Vagina (tissue), 2 donors: ENCODE measurements around the gene SMTNL1. TPM values are rescaled to one million over a fixed set of nuclear protein-coding genes. Genes with fewer than 3 reads are reported as not detected.

Source experiments
- DNase-seq, 2 donors: peaks; one replicate each; pipeline ENCODE4 v3.0.0-alpha.2; 2017; ENCODE audit errors: extremely low spot score in 2 of 2
- H3K27ac ChIP-seq: fragments of 200-600 bp; sonication (generic); one replicate; pipeline ENCODE4 v1.5.1; 2019
- H3K27me3 ChIP-seq: fragments of 200-600 bp; sonication (generic); one replicate; pipeline ENCODE4 v1.5.1; 2019
- H3K36me3 ChIP-seq, 2 donors: fragments of 200-600 bp; sonication (generic); one replicate each; pipeline ENCODE4 v1.5.1; 2017 to 2019
- H3K4me1 ChIP-seq: fragments of 200-600 bp; sonication (generic); one replicate; pipeline ENCODE4 v1.5.1; 2019
- H3K4me3 ChIP-seq, 2 donors: fragments of 200-600 bp; sonication (generic); 1 replicate in 1 of 2; 2 replicates in 1 of 2; pipeline ENCODE4 v1.5.1; 2016 to 2019
- H3K9me3 ChIP-seq: fragments of 200-600 bp; sonication (generic); one replicate; pipeline ENCODE4 v1.5.1; 2019
- POLR2A ChIP-seq, 2 donors: fragments of 450-650 bp; IDR thresholded peaks; one replicate each; pipeline ENCODE4 v1.6.1; 2017; ENCODE audit warnings: antibody characterized with exemption in 2 of 2, mild to moderate bottlenecking in 2 of 2, moderate library complexity in 2 of 2
- POLR2AphosphoS5 ChIP-seq, 2 donors: sonication (generic); formaldehyde crosslinking; IDR thresholded peaks; one replicate each; pipeline ENCODE4 v1.9.0; 2017; ENCODE audit warnings: antibody characterized with exemption in 2 of 2, mild to moderate bottlenecking in 2 of 2, low read depth in 1 of 2; ENCODE audit not compliant: insufficient read depth in 1 of 2
- intact Hi-C: fragments of 100-400 bp; cut with DNase I; formaldehyde crosslinking; loops from one replicate; pipeline ENCODE4 v1.15.1; 2023
- total RNA-seq: library from RNA; depleted of rRNA; stranded (reverse); fragments of >200 nt; gene quantifications from one replicate; pipeline ENCODE4 v1.2.3, GENCODE V29; 2016
- TF ChIP-seq, protein P1 (sequence below), 3 experiments: fragments of 450-650 bp in 2 of 3; fragments of 200-600 bp in 1 of 3; sonication (generic) in 1 of 3; IDR thresholded peaks; one replicate each; pipeline ENCODE4 v1.5.1; 2017 to 2019; ENCODE audit warnings: antibody characterized with exemption in 3 of 3, mild to moderate bottlenecking in 2 of 3, moderate library complexity in 2 of 3

Gene SMTNL1
- total RNA-seq, 1 donor from 2014 or later = not detected

- Histone ChIP-seq H3K4me3 (peak overlapping the region; percentile 75 to 85), H3K27me3 (no peaks in the 10 kb centered on the region), H3K4me1 (peaks cover 24% of the 10 kb centered on the region), H3K27ac (peak overlapping the region; percentile 57), H3K36me3 (no peaks in the 10 kb centered on the region), H3K9me3 (no peaks in the 10 kb centered on the region)
- DNase-seq = no peak
- TF ChIP-seq POLR2AphosphoS5 (IDR thresholded peaks at IDR 0.05; ENCODE audit: insufficient read depth in 1 of 2, low read depth in 1 of 2) (no peak), POLR2A (IDR thresholded peaks at IDR 0.05) (no peak)
- TF ChIP-seq, protein P1, sequence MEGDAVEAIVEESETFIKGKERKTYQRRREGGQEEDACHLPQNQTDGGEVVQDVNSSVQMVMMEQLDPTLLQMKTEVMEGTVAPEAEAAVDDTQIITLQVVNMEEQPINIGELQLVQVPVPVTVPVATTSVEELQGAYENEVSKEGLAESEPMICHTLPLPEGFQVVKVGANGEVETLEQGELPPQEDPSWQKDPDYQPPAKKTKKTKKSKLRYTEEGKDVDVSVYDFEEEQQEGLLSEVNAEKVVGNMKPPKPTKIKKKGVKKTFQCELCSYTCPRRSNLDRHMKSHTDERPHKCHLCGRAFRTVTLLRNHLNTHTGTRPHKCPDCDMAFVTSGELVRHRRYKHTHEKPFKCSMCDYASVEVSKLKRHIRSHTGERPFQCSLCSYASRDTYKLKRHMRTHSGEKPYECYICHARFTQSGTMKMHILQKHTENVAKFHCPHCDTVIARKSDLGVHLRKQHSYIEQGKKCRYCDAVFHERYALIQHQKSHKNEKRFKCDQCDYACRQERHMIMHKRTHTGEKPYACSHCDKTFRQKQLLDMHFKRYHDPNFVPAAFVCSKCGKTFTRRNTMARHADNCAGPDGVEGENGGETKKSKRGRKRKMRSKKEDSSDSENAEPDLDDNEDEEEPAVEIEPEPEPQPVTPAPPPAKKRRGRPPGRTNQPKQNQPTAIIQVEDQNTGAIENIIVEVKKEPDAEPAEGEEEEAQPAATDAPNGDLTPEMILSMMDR (IDR thresholded peaks at IDR 0.05) = no peak
- intact Hi-C loops = no loop called here
These were observed 22.7 kb upstream of the SMTNL1 start for GRCh38 chr11:57514538-57515331.

DNA sequence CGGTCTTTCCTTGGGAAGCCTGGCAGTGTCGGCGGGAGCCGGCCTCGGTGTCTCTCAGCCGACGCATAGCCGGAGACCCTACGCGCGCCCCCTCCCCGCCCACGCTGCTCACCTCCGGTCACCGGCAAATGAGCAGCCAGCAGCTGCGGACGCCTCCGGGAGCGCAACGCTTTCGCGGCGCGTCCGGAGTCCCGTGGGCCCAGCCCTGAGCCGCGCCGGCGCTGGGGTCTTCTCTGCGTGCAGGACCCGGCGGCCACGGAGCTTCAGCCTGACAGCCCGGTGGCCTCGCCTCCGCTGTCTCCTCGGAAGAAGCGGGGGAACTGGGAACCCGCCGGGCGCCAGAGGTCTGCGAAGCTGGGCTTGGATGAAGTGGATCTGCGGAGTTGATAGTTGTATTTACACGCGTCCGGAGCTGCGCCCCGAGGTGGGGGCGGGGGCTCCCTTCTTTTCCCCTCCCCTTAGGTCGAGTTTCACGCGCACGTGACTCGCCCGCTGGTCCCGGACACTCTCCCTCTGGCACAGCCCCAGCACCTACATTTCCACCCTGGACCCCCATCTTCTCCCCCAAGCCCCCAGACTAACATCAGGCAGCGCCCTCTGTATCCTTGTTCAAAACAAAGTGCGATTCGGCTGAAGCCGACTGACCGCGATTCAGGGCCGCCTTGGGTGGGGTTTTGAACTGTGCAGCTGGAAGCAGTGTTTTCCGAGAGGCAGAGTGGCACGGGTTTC lies 21.9 kb upstream of the SMTNL1 start, which contains the start of gene SLC43A1:
Gene SLC43A1 (minus strand): TSS at position 371 of the 729 bp plus-strand sequence. CDS start 1,591 bp downstream, outside the sequence.
- Histone ChIP-seq H3K27ac (peak within 1 kb of the TSS; percentile 57), H3K4me3 (peak within 1 kb of the TSS; percentile 75 to 85), H3K27me3 (no peaks in the 10 kb centered on the region), H3K9me3 (no peaks in the 10 kb centered on the region), H3K4me1 (peaks cover 24% of the 10 kb centered on the region), H3K36me3 (no peaks in the 10 kb centered on the region)
- intact Hi-C loops = no loop called here
- DNase-seq = no peak
- peak; percentile 17 to 76 for TF ChIP-seq POLR2AphosphoS5 (IDR thresholded peaks at IDR 0.05; ENCODE audit: insufficient read depth in 1 of 2, low read depth in 1 of 2)
- peak in 1 of 2 donors; percentile 9 for TF ChIP-seq POLR2A (IDR thresholded peaks at IDR 0.05)
- TF ChIP-seq, protein P1 (IDR thresholded peaks at IDR 0.05) = no peak

GRCh38 chr11:57516061-57516443 lies 21.3 kb upstream of the SMTNL1 start:
- peak overlapping the region; percentile 57 for H3K27ac ChIP-seq
- DNase-seq = no peak
- H3K27me3 ChIP-seq = no peaks in the 10 kb centered on the region
- peaks cover 24% of the 10 kb centered on the region for H3K4me1 ChIP-seq
- H3K4me3 ChIP-seq = peak overlapping the region; percentile 75 to 85
- intact Hi-C loops = no loop called here
- TF ChIP-seq, protein P1 (IDR thresholded peaks at IDR 0.05) = no peak
- TF ChIP-seq POLR2AphosphoS5 (IDR thresholded peaks at IDR 0.05; ENCODE audit: insufficient read depth in 1 of 2, low read depth in 1 of 2) (no peak), POLR2A (IDR thresholded peaks at IDR 0.05) (no peak)
- H3K36me3 ChIP-seq = no peaks in the 10 kb centered on the region
- H3K9me3 ChIP-seq = no peaks in the 10 kb centered on the region

GRCh38 chr11:57521116-57521515 lies 16.3 kb upstream of the SMTNL1 start:
- Histone ChIP-seq H3K27ac (no peak overlapping the region), H3K36me3 (no peaks in the 10 kb centered on the region), H3K4me3 (no peak overlapping the region), H3K4me1 (peaks cover 2% of the 10 kb centered on the region), H3K27me3 (no peaks in the 10 kb centered on the region), H3K9me3 (no peaks in the 10 kb centered on the region)
- TF ChIP-seq POLR2AphosphoS5 (IDR thresholded peaks at IDR 0.05; ENCODE audit: insufficient read depth in 1 of 2, low read depth in 1 of 2) (no peak), POLR2A (IDR thresholded peaks at IDR 0.05) (no peak)
- TF ChIP-seq, protein P1 (IDR thresholded peaks at IDR 0.05) = no peak
- intact Hi-C loops = loop anchor here (10.0 kb wide), 1 partner anchor 176 kb away; no protein-coding TSS in a partner anchor
- no peak for DNase-seq
